Measurements from ENCODE around the gene PLEKHA8.
"Not testable (repeated sequence)": the region's sequence is repeated elsewhere in the genome, so short reads cannot be mapped to it uniquely, and the experiment has no call there.

The PLEKHA8 gene

DNA sequence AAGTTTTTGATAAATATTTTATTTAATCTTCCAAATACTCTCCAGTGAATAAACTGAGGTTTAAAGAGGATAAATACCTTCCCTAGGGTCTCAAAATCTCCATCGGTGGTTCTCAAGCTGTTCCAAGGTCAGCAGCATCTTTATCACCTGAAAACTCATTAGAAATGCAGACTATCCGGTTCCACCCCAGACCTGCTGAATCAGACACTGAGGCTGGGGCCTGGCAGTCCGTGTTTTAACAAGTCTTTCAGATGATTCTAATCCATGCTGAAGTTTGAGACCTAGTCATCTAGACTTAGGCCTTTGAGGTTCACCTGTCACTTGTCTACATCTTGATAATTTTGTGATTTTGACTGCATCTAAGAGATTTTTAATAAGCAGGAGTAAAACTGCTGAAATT is 37.5 kb downstream of the PLEKHA8 start:
- no peak for DNase-seq (ENCODE audit: low read depth in 2 of 2)

DNA sequence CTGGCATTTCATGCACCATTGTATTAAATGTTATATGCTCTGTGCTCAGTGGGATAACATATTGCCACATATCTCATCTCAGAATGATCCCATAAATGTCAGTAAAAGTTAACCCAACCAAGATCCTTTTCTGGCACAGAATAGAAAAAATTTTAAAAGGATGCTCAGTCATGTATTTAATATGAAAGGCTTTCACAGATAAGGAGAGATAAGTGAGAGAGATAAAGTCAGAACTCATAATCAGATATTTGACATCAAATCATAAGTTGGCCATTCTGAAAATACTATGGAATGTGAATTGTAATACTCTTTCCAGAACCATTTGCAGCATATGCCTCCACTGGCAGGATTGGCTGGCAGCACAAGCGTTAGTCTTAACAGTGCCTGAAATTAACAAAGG is 38.5 kb downstream of the PLEKHA8 start:
- DNase-seq (ENCODE audit: low read depth in 2 of 2), result no peak

- no peak for DNase-seq (ENCODE audit: low read depth in 2 of 2)
These were observed 39.9 kb downstream of the PLEKHA8 start for GRCh38 chr7:30068117-30068516.

DNA sequence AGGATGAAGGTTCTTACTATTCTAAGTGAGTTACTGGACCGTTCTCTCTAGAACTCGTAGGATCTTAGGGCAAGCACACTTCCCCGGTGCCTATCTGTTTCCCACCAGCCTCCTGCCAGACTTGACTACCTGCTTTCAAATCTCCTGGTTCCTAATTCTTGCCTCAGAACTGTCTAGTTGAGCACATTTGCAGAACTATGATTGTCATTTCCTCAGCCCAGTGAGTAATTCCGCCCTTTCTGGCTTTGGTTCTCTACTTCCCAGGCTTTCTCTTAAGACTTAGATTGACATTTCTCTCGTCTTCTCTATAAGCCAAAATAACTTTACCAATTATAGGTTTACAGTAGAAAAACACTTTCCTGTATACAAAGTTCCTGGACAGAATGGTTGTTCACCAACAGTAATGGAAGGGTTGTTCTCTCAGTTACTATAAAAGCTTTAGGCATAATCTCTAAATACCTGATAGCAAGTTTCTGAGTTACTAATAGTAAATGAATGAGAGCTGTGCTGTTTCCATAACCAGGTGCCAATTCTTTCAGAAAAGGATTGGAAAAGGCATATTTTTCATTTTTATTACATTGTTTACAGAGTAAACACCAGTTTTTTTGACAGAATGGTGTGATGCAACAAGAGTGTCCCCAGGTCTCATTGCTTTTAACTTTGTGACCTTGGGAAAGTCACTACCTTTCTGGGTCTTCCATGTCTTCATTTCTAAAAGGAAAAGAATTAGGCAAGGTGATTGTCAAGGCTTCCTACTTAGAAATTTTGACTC is 41.1 kb downstream of the PLEKHA8 start:
- DNase-seq (ENCODE audit: low read depth in 2 of 2), result no peak

GRCh38 chr7:30070052-30070451 is 41.8 kb downstream of the PLEKHA8 start:
- no peak for DNase-seq (ENCODE audit: low read depth in 2 of 2)

- DNase-seq (ENCODE audit: low read depth in 2 of 2), result no peak
These were observed 44.5 kb downstream of the PLEKHA8 start for GRCh38 chr7:30072735-30073134.

DNA sequence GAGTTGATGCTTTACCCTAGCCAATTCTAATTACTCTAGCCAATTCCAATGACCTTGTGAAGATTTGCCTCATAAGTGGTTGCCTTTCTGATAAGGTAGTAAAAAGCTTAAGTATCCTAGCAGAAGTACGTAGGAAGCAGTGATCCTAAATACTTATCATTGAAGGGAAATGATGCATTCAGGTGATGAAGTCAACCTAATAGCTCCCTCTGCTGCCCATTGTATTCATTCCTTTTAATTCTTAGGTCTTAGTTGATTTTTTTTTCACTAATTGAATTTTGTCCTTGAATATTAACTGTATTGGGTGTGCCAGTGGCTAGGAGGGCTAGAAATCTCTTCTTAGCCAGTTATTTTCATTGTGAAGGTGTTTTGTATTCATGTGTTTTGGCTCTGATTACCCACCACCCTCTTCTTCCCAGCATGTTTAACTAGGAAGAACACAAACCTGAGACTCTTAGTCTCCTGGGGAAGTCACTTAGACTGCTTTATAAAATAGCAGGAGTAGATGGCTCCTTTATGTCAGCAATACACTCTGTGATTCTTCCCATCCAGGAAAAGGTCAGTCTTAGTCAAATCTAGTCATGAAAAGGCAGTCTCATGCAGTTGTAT is 46.3 kb downstream of the PLEKHA8 start:
- DNase-seq (ENCODE audit: low read depth in 2 of 2), result no peak

- no peak for DNase-seq (ENCODE audit: low read depth in 2 of 2)
These were observed 48.2 kb downstream of the PLEKHA8 start for GRCh38 chr7:30076411-30076810.

- no peak for DNase-seq (ENCODE audit: low read depth in 2 of 2)
These were observed 50.1 kb downstream of the PLEKHA8 start for GRCh38 chr7:30078280-30078679.

DNA sequence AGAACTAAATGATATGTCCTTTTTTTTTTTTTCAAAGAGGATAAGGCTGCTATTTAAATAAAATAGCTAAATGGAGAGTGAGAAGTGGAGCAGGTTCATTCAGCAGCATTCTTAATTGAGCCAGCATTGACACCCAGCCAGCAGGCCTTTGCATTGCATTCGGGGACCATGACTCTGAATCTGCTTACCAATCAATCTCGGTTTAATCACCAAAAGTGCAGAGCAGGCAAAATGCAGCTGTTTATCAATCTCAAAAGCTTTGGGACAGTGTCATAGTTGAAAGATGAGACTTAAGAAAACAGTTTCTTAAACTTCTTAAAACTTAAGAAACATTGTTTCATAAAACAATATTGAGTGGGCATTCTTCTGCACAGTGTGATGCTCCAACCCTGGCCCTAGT is 51.7 kb downstream of the PLEKHA8 start:
- DNase-seq (ENCODE audit: low read depth in 2 of 2), result no peak

DNA sequence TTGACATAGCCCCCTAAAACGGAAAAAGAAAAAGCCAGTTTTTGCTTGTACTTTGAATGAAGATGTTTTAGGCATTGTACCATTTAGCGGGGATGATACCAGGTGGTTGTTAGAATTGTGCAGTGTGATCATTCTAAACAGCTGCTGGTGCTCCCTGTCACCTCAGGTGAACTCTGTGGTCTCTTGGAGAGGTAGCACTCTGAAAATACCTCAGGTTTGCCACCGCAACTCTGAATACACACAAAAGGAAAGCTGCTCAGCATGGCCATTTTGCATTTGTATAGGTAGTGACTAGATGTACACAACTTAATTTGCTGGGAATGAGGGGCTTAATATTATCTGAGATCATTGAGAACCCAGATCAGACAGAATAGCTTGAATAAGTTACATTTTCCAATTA is 52.6 kb downstream of the PLEKHA8 start:
- no peak for DNase-seq (ENCODE audit: low read depth in 2 of 2)

- no peak for DNase-seq (ENCODE audit: low read depth in 2 of 2)
These were observed 54.5 kb downstream of the PLEKHA8 start for GRCh38 chr7:30082686-30083085.

DNA sequence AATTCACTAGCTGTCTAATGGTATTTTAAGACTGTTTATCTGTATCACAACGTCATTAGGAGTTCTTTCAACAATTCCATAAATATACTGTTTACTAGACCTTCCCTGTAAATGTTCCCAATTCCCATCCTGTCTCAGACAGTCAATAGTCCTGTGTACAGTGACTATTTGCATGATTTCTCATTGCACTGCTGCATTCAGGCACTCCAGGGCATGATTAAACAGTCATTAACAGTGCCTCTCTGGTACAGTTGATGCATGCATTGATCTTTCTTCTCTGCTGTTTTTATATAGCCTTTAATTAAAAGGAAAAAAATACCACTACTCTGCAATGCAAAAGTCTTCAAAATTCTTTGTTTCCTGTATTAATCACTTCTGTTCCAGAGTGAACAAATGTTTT is 55.1 kb downstream of the PLEKHA8 start:
- DNase-seq (ENCODE audit: low read depth in 2 of 2), result no peak

DNA sequence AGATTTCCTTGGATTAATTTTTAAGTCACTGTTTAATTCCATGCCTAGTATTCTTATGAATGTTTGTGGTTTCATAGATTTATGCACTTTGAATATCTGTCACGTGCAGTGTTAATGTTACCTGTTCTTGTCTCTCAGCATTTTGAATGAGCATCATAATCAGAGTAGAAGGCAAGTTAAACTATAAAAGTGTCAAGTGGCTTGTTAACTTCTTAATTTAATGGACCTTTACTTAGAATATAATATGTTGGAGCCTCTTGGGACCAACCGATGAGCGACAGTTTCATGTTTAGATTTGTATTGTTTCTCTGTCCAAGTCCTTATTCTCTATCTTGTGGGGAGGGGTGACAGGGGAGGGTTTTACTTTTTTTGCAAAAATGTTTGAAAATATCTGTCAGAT is 56.0 kb downstream of the PLEKHA8 start:
- DNase-seq (ENCODE audit: low read depth in 2 of 2), result no peak

DNA sequence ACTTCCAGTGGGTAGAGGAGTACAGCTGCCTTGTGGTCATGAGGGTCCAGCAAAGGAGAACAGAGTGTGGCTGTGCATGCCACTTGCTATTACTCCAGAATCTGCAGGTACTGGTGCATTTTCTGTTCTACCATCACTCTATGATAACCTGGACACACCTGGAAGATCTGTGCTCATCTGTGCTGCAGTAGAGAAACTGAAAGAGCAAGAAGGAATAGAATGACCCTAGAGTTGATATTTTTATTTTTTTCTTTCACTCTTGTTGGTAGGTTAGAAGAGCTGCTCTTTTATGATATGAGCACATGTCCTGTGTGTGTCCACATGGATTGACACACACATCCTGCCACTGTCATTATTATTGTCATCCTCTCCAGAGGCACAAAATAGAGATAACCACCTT is 58.3 kb downstream of the PLEKHA8 start:
- DNase-seq (ENCODE audit: low read depth in 2 of 2), result no peak

- DNase-seq (ENCODE audit: low read depth in 2 of 2), result no peak
These were observed 59.2 kb downstream of the PLEKHA8 start for GRCh38 chr7:30087371-30087770.

DNA sequence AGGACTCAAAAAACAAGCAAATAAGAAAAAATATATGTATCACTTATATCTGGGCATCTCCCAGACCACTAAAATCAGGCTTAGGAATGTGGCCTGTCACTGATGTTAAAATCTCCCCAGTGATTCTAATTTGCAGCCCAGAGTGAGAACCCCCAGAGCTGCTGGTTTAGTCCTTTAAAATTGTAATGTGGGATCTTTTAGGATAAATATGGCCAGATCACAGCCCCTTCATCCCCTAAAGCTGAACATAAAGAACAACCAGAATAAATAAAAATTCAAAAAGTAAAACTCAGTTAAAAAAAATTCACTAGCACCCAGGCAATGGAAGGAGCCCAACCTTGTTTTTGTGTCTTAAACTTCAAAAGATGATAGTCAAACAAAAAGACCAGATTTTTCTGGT is 60.1 kb downstream of the PLEKHA8 start:
- DNase-seq (ENCODE audit: low read depth in 2 of 2), result no peak

DNA sequence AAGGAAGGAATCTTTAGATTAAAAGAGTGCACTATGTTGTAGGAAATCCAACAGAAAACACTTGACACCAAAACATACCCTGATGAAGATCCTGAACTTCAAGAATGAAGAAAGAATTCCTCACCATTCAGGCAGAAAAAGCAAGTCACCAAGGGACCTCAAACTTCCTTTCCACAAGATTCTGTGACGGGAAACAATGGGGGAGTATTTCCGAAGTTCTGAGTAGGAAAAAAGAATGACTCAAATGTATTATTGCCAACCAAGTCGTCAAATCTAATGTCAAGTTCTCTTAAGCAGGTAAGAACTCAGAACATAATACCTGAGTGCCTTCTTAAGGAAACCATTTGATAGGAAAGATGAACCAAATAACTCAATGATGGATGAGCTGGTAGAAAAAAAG is 61.9 kb downstream of the PLEKHA8 start:
- no peak for DNase-seq (ENCODE audit: low read depth in 2 of 2)

GRCh38 chr7:30091491-30091912 is 63.3 kb downstream of the PLEKHA8 start:
- DNase-seq (ENCODE audit: low read depth in 2 of 2), result no peak

DNA sequence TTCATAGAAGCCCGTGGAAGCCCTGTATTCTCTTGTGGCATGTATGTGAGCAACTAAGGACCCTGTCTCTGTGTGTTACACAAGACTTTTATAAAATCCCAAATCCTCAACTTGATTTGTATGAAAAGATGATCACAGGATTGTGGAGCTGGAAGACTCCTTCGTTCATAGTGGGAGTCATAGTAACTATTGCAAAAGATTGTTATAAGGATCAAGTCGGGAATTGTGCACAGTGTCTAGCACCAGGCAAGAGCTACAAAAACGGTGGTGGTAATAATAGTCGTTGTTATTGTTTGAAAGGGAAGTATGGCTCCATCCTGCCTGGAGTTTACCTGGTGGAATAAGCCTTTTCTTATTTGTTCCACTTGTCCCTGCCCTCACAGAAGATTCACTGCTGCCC is 63.8 kb downstream of the PLEKHA8 start:
- DNase-seq (ENCODE audit: low read depth in 2 of 2), result no peak

GRCh38 chr7:30093420-30093952 is 65.3 kb downstream of the PLEKHA8 start:
- no peak for DNase-seq (ENCODE audit: low read depth in 2 of 2)

GRCh38 chr7:30098599-30098998 is 70.4 kb downstream of the PLEKHA8 start:
- not testable (repeated sequence) for DNase-seq (ENCODE audit: low read depth in 2 of 2)

- no peak for DNase-seq (ENCODE audit: low read depth in 2 of 2)
These were observed 74.1 kb downstream of the PLEKHA8 start for GRCh38 chr7:30102281-30102680.

Data from stimulated activated CD4-positive, alpha-beta T cell treated with anti-CD3 and anti-CD28 coated beads, Interleukin-15, amount 100 ng/mL, for 48 hours (primary cell).